Neuron (in vitro differentiated cells): Measurements from ENCODE around the gene CDC42EP3.

ENCODE experiments used
- H2AFZ ChIP-seq: one replicate; pipeline ENCODE4 v1.6.1; 2013; ENCODE audit warnings: low read depth, mild to moderate bottlenecking, inconsistent platforms, low read length, moderate library complexity
- H3K27me3 ChIP-seq: one replicate; pipeline ENCODE4 v1.6.1; 2013; ENCODE audit warnings: low read length; ENCODE audit not compliant: insufficient read depth
- H3K36me3 ChIP-seq: one replicate; pipeline ENCODE4 v1.6.1; 2013; ENCODE audit warnings: low read length; ENCODE audit not compliant: insufficient read depth
- H3K4me1 ChIP-seq: one replicate; pipeline ENCODE4 v1.6.1; 2013; ENCODE audit warnings: low read length; ENCODE audit not compliant: insufficient read depth
- H3K4me3 ChIP-seq: 2 replicates; pipeline ENCODE4 v1.5.1; 2013; ENCODE audit warnings: mild to moderate bottlenecking, low read length, moderate library complexity
- H3K9me3 ChIP-seq: one replicate; pipeline ENCODE4 v1.6.1; 2013; ENCODE audit warnings: low read length

The CDC42EP3 gene

GRCh38 chr2:37635504-37636380 lies 35.7 kb downstream of the CDC42EP3 start:
- peaks cover 28% of the 10 kb centered on the region for H3K4me1 ChIP-seq
- H3K4me3 ChIP-seq, result no peak overlapping the region
- H3K9me3 ChIP-seq, result no peaks in the 10 kb centered on the region
- no peak overlapping the region for H2AFZ ChIP-seq
- no peaks in the 10 kb centered on the region for H3K36me3 ChIP-seq
- no peaks in the 10 kb centered on the region for H3K27me3 ChIP-seq

GRCh38 chr2:37634914-37635503 lies 36.4 kb downstream of the CDC42EP3 start:
- H3K27me3 ChIP-seq, result no peaks in the 10 kb centered on the region
- no peak overlapping the region for H2AFZ ChIP-seq
- no peak overlapping the region for H3K4me3 ChIP-seq
- no peaks in the 10 kb centered on the region for H3K9me3 ChIP-seq
- H3K36me3 ChIP-seq, result no peaks in the 10 kb centered on the region
- H3K4me1 ChIP-seq, result peaks cover 28% of the 10 kb centered on the region

GRCh38 chr2:37633845-37634244 lies 37.6 kb downstream of the CDC42EP3 start:
- H3K9me3 ChIP-seq, result no peaks in the 10 kb centered on the region
- H3K4me1 ChIP-seq, result peaks cover 28% of the 10 kb centered on the region
- H3K4me3 ChIP-seq, result no peak overlapping the region
- H2AFZ ChIP-seq, result no peak overlapping the region
- no peaks in the 10 kb centered on the region for H3K27me3 ChIP-seq
- H3K36me3 ChIP-seq, result no peaks in the 10 kb centered on the region

- Histone ChIP-seq H2AFZ (no peak overlapping the region), H3K9me3 (no peaks in the 10 kb centered on the region)
These were observed 38.2 kb downstream of the CDC42EP3 start for GRCh38 chr2:37633234-37633633.

GRCh38 chr2:37632310-37632709 lies 39.1 kb downstream of the CDC42EP3 start:
- Histone ChIP-seq H3K27me3 (no peaks in the 10 kb centered on the region), H3K4me1 (peaks cover 28% of the 10 kb centered on the region), H3K9me3 (no peaks in the 10 kb centered on the region), H3K36me3 (no peaks in the 10 kb centered on the region), H2AFZ (no peak overlapping the region), H3K4me3 (no peak overlapping the region)

More at GRCh38 chr2:37633234-37633633, 38.2 kb downstream of the CDC42EP3 start:
- Histone ChIP-seq H3K4me3 (no peak overlapping the region), H3K36me3 (no peaks in the 10 kb centered on the region), H3K27me3 (no peaks in the 10 kb centered on the region), H3K4me1 (peaks cover 28% of the 10 kb centered on the region)

- no peaks in the 10 kb centered on the region for H3K36me3 ChIP-seq
- H3K4me1 ChIP-seq, result peaks cover 24% of the 10 kb centered on the region
- no peaks in the 10 kb centered on the region for H3K27me3 ChIP-seq
- H3K9me3 ChIP-seq, result no peaks in the 10 kb centered on the region
- H2AFZ ChIP-seq, result no peak overlapping the region
- no peak overlapping the region for H3K4me3 ChIP-seq
These were observed 39.7 kb downstream of the CDC42EP3 start for GRCh38 chr2:37631698-37632097.

- no peaks in the 10 kb centered on the region for H3K36me3 ChIP-seq
- no peaks in the 10 kb centered on the region for H3K27me3 ChIP-seq
- H3K4me3 ChIP-seq, result no peak overlapping the region
- H2AFZ ChIP-seq, result no peak overlapping the region
- no peaks in the 10 kb centered on the region for H3K9me3 ChIP-seq
- H3K4me1 ChIP-seq, result peaks cover 20% of the 10 kb centered on the region
These were observed 40.1 kb downstream of the CDC42EP3 start for GRCh38 chr2:37631292-37631691.

GRCh38 chr2:37630776-37631175 lies 40.7 kb downstream of the CDC42EP3 start:
- Histone ChIP-seq H3K36me3 (no peaks in the 10 kb centered on the region), H3K4me1 (peaks cover 14% of the 10 kb centered on the region), H3K9me3 (no peaks in the 10 kb centered on the region), H2AFZ (no peak overlapping the region), H3K27me3 (no peaks in the 10 kb centered on the region), H3K4me3 (no peak overlapping the region)

GRCh38 chr2:37630301-37630700 lies 41.1 kb downstream of the CDC42EP3 start:
- Histone ChIP-seq H3K4me3 (no peak overlapping the region), H3K27me3 (no peaks in the 10 kb centered on the region), H3K36me3 (no peaks in the 10 kb centered on the region), H3K9me3 (no peaks in the 10 kb centered on the region), H2AFZ (no peak overlapping the region), H3K4me1 (peaks cover 17% of the 10 kb centered on the region)

- Histone ChIP-seq H3K4me3 (no peak overlapping the region), H3K36me3 (no peaks in the 10 kb centered on the region), H3K9me3 (no peaks in the 10 kb centered on the region)
These were observed 41.9 kb downstream of the CDC42EP3 start for GRCh38 chr2:37629529-37629928.

GRCh38 chr2:37627710-37628109 lies 43.7 kb downstream of the CDC42EP3 start:
- Histone ChIP-seq H3K4me1 (peaks cover 17% of the 10 kb centered on the region), H2AFZ (no peak overlapping the region), H3K36me3 (no peaks in the 10 kb centered on the region)

More at GRCh38 chr2:37629529-37629928, 41.9 kb downstream of the CDC42EP3 start:
- H2AFZ ChIP-seq, result no peak overlapping the region
- peaks cover 25% of the 10 kb centered on the region for H3K4me1 ChIP-seq
- no peaks in the 10 kb centered on the region for H3K27me3 ChIP-seq

GRCh38 chr2:37625796-37626571 lies 45.5 kb downstream of the CDC42EP3 start:
- H2AFZ ChIP-seq, result no peak overlapping the region
- H3K36me3 ChIP-seq, result no peaks in the 10 kb centered on the region
- no peaks in the 10 kb centered on the region for H3K27me3 ChIP-seq
- no peaks in the 10 kb centered on the region for H3K9me3 ChIP-seq
- peaks cover 12% of the 10 kb centered on the region for H3K4me1 ChIP-seq
- H3K4me3 ChIP-seq, result no peak overlapping the region

More at GRCh38 chr2:37627710-37628109, 43.7 kb downstream of the CDC42EP3 start:
- H3K9me3 ChIP-seq, result no peaks in the 10 kb centered on the region
- H3K27me3 ChIP-seq, result no peaks in the 10 kb centered on the region
- H3K4me3 ChIP-seq, result no peak overlapping the region

GRCh38 chr2:37625156-37625555 lies 46.3 kb downstream of the CDC42EP3 start:
- Histone ChIP-seq H3K9me3 (no peaks in the 10 kb centered on the region), H2AFZ (no peak overlapping the region), H3K27me3 (no peaks in the 10 kb centered on the region), H3K4me1 (peaks cover 12% of the 10 kb centered on the region), H3K4me3 (no peak overlapping the region), H3K36me3 (no peaks in the 10 kb centered on the region)
